Measurements from ENCODE around the gene DMXL2. TPM values are rescaled to one million over a fixed set of nuclear protein-coding genes. Genes with fewer than 3 reads are reported as not detected.

Gene DMXL2
- total and polyA plus RNA-seq, 9 of the 15 experiments (the other 6 are each of a cell fraction or from before 2014, with no cell fraction given), result 9.3 to 57.7 (median 30.7) TPM

DNA sequence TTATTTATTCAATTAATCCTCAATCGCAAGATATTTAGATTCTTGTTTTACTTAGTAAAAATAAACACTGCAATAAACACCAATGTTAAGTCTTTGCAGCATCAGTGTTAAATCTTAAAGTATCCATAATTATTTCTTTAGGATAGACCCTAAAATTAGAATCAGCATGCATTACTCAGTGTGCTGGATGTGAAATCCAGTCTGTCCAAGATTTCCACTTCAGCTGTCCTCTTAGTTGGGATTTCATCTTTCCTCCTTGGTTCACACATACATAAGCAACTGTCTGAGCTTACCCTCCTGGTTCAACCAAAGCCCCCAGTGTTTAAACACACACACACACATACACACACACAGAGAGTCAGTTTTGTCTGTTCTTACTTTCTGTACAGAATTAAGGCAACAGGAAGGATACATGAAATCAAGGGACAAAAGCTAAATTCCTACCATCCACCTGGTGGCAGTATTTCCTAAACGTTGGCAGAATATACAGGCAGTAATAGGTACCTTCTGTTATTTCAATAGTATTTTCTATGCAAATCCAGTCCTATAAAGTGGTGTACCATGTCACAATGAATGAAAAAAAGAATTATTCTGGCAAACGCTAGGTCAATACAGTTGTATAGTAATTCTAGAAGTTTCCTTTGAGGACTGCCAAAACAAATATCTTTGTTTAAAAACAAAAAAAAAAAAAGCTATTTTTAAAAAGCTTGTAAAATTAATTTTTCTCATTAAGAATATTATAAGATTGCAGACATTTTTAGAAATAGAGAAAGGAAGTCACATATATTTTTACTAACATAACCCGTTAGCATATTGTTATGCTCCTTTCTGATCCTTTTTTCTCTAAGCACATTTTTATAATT, 27.3 kb upstream of the DMXL2 start (continued):
- TF ChIP-seq TBP (optimal IDR thresholded peaks at IDR 0.05; ENCODE audit: low read depth, low read length) (no peak), ARID4B (CRISPR knock-in tag; IDR thresholded peaks at IDR 0.05) (no peak), FOXK2 (conservative IDR thresholded peaks at IDR 0.05 in 1 of 2, IDR thresholded peaks at IDR 0.05 in 1 of 2; ENCODE audit: low read depth in 2 of 2) (peak; percentile 26 to 42; a peak in 2 of 4 replicates), EP400 (IDR thresholded peaks at IDR 0.05) (no peak), ILF3 (IDR thresholded peaks at IDR 0.05; ENCODE audit: borderline replicate concordance) (no peak), ASH1L (IDR thresholded peaks at IDR 0.05; ENCODE audit: borderline replicate concordance, low read depth, partially characterized antibody) (no peak)
- TF ChIP-seq, protein P1, sequence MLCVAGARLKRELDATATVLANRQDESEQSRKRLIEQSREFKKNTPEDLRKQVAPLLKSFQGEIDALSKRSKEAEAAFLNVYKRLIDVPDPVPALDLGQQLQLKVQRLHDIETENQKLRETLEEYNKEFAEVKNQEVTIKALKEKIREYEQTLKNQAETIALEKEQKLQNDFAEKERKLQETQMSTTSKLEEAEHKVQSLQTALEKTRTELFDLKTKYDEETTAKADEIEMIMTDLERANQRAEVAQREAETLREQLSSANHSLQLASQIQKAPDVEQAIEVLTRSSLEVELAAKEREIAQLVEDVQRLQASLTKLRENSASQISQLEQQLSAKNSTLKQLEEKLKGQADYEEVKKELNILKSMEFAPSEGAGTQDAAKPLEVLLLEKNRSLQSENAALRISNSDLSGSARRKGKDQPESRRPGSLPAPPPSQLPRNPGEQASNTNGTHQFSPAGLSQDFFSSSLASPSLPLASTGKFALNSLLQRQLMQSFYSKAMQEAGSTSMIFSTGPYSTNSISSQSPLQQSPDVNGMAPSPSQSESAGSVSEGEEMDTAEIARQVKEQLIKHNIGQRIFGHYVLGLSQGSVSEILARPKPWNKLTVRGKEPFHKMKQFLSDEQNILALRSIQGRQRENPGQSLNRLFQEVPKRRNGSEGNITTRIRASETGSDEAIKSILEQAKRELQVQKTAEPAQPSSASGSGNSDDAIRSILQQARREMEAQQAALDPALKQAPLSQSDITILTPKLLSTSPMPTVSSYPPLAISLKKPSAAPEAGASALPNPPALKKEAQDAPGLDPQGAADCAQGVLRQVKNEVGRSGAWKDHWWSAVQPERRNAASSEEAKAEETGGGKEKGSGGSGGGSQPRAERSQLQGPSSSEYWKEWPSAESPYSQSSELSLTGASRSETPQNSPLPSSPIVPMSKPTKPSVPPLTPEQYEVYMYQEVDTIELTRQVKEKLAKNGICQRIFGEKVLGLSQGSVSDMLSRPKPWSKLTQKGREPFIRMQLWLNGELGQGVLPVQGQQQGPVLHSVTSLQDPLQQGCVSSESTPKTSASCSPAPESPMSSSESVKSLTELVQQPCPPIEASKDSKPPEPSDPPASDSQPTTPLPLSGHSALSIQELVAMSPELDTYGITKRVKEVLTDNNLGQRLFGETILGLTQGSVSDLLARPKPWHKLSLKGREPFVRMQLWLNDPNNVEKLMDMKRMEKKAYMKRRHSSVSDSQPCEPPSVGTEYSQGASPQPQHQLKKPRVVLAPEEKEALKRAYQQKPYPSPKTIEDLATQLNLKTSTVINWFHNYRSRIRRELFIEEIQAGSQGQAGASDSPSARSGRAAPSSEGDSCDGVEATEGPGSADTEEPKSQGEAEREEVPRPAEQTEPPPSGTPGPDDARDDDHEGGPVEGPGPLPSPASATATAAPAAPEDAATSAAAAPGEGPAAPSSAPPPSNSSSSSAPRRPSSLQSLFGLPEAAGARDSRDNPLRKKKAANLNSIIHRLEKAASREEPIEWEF (CRISPR knock-in tag; IDR thresholded peaks at IDR 0.05), result no peak
